PC-3 (cell line): ENCODE data around the gene OOEP.

ENCODE experiments used
- EZH2phosphoT487 ChIP-seq: fragments of 300-600 bp; sonication (generic); IDR thresholded peaks from 2 replicates; pipeline ENCODE4 v1.6.1; 2018; ENCODE audit warnings: mild to moderate bottlenecking, antibody characterized with exemption, low read length, borderline replicate concordance
- TF ChIP-seq, protein P1 (sequence below): fragments of 300-600 bp; sonication (generic); conservative IDR thresholded peaks from 2 replicates; pipeline ENCODE4 v1.5.1; 2017; ENCODE audit warnings: antibody characterized with exemption, low read depth, mild to moderate bottlenecking, low read length

DNA sequence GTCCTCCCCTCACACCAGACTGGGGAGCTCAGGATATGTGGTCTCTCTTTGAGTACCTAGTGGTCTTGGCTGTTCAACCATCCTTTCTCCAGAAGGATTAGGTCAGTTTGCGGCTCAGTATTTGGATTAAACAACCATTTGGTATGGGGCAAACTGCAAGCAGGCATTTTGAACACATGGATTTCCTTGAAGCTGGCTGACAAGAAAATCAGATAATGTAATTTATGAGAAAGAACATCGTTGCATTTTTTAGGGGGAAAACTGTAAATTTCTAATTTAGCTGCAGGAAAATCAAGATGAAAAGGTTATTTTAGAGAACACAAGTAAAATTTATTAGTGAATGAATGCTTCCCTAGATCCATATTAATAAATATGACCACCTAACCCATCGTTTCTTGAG lies 40.9 kb downstream of the OOEP start:
- TF ChIP-seq, protein P1, sequence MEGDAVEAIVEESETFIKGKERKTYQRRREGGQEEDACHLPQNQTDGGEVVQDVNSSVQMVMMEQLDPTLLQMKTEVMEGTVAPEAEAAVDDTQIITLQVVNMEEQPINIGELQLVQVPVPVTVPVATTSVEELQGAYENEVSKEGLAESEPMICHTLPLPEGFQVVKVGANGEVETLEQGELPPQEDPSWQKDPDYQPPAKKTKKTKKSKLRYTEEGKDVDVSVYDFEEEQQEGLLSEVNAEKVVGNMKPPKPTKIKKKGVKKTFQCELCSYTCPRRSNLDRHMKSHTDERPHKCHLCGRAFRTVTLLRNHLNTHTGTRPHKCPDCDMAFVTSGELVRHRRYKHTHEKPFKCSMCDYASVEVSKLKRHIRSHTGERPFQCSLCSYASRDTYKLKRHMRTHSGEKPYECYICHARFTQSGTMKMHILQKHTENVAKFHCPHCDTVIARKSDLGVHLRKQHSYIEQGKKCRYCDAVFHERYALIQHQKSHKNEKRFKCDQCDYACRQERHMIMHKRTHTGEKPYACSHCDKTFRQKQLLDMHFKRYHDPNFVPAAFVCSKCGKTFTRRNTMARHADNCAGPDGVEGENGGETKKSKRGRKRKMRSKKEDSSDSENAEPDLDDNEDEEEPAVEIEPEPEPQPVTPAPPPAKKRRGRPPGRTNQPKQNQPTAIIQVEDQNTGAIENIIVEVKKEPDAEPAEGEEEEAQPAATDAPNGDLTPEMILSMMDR = no peak
- no peak for TF ChIP-seq EZH2phosphoT487
